ENCODE results near the gene RGS17.

RGS17 gene

GRCh38 chr6:153096031-153096430 lies 35.1 kb downstream of the RGS17 start:
- no peaks in the 10 kb centered on the region for H3K9me3 ChIP-seq (ENCODE audit: control extremely low read depth in 1 of 5, control insufficient read depth in 4 of 5, insufficient read depth in 2 of 5, low read depth in 1 of 5, low read length in 4 of 5)
- no peaks in the 10 kb centered on the region for H3K27me3 ChIP-seq (replicated peaks in 2 of 5; ENCODE audit: control insufficient read depth in 4 of 5, insufficient read depth in 5 of 5, low read length in 4 of 5)
- 86% methylated on average over 3 of the region's 4 CpGs for WGBS (ENCODE audit: insufficient coverage)
- no peak for DNase-seq
- CTCF ChIA-PET = interaction anchor here (1.0 kb wide), 1 partner anchor 9 kb away, joined by 3 read pairs; no protein-coding TSS in a partner anchor
- POLR2A ChIA-PET = no interaction called here
- no peak overlapping the region for H3K27ac ChIP-seq (ENCODE audit: insufficient read depth in 1 of 2, low read depth in 1 of 2, low read length in 2 of 2, poor library complexity in 1 of 2, severe bottlenecking in 2 of 2)
- no peaks in the 10 kb centered on the region for H3K4me1 ChIP-seq (ENCODE audit: control extremely low read depth in 1 of 4, control insufficient read depth in 4 of 4, insufficient read depth in 4 of 4, low read length in 3 of 4)
- no peaks in the 10 kb centered on the region for H3K36me3 ChIP-seq (ENCODE audit: control insufficient read depth in 4 of 4, insufficient read depth in 4 of 4, low read length in 3 of 4)
- no peak overlapping the region for H3K4me3 ChIP-seq (ENCODE audit: control insufficient read depth in 1 of 7, extremely low read depth in 1 of 7, insufficient read depth in 4 of 7, low read depth in 2 of 7, low read length in 6 of 7)

- WGBS (ENCODE audit: insufficient coverage) = 100% methylated on average over 2 of the region's 9 CpGs
- Histone ChIP-seq H3K4me3 (ENCODE audit: control insufficient read depth in 1 of 7, extremely low read depth in 1 of 7, insufficient read depth in 4 of 7, low read depth in 2 of 7, low read length in 6 of 7) (no peak overlapping the region), H3K9me3 (ENCODE audit: control extremely low read depth in 1 of 5, control insufficient read depth in 4 of 5, insufficient read depth in 2 of 5, low read depth in 1 of 5, low read length in 4 of 5) (no peaks in the 10 kb centered on the region), H3K27me3 (replicated peaks in 2 of 5; ENCODE audit: control insufficient read depth in 4 of 5, insufficient read depth in 5 of 5, low read length in 4 of 5) (no peaks in the 10 kb centered on the region), H3K27ac (ENCODE audit: insufficient read depth in 1 of 2, low read depth in 1 of 2, low read length in 2 of 2, poor library complexity in 1 of 2, severe bottlenecking in 2 of 2) (no peak overlapping the region), H3K4me1 (ENCODE audit: control extremely low read depth in 1 of 4, control insufficient read depth in 4 of 4, insufficient read depth in 4 of 4, low read length in 3 of 4) (no peaks in the 10 kb centered on the region), H3K36me3 (ENCODE audit: control insufficient read depth in 4 of 4, insufficient read depth in 4 of 4, low read length in 3 of 4) (no peaks in the 10 kb centered on the region)
- no peak for DNase-seq
- ChIA-PET CTCF (interaction anchor here (1.1 kb wide), 1 partner anchor 59 kb away, joined by 3 read pairs; no protein-coding TSS in a partner anchor), POLR2A (no interaction called here)
Measured at GRCh38 chr6:153092082-153093013, 38.7 kb downstream of the RGS17 start.

- Histone ChIP-seq H3K27me3 (replicated peaks in 2 of 5; ENCODE audit: control insufficient read depth in 4 of 5, insufficient read depth in 5 of 5, low read length in 4 of 5) (no peaks in the 10 kb centered on the region), H3K4me1 (ENCODE audit: control extremely low read depth in 1 of 4, control insufficient read depth in 4 of 4, insufficient read depth in 4 of 4, low read length in 3 of 4) (no peaks in the 10 kb centered on the region), H3K27ac (ENCODE audit: insufficient read depth in 1 of 2, low read depth in 1 of 2, low read length in 2 of 2, poor library complexity in 1 of 2, severe bottlenecking in 2 of 2) (no peak overlapping the region), H3K4me3 (ENCODE audit: control insufficient read depth in 1 of 7, extremely low read depth in 1 of 7, insufficient read depth in 4 of 7, low read depth in 2 of 7, low read length in 6 of 7) (no peak overlapping the region), H3K9me3 (ENCODE audit: control extremely low read depth in 1 of 5, control insufficient read depth in 4 of 5, insufficient read depth in 2 of 5, low read depth in 1 of 5, low read length in 4 of 5) (no peaks in the 10 kb centered on the region), H3K36me3 (ENCODE audit: control insufficient read depth in 4 of 4, insufficient read depth in 4 of 4, low read length in 3 of 4) (no peaks in the 10 kb centered on the region)
- ChIA-PET CTCF (interaction anchor here (1.6 kb wide), 1 partner anchor 222 kb away, joined by 3 read pairs; no protein-coding TSS in a partner anchor), POLR2A (no interaction called here)
- no peak for DNase-seq
- WGBS (ENCODE audit: insufficient coverage) = 83% methylated on average over 5 of the region's 8 CpGs
Measured at GRCh38 chr6:153090241-153090930, 40.7 kb downstream of the RGS17 start.

- CTCF ChIA-PET = no interaction called here
- POLR2A ChIA-PET = no interaction called here
- no peak for DNase-seq
- Histone ChIP-seq H3K4me1 (ENCODE audit: control extremely low read depth in 1 of 4, control insufficient read depth in 4 of 4, insufficient read depth in 4 of 4, low read length in 3 of 4) (no peaks in the 10 kb centered on the region), H3K36me3 (ENCODE audit: control insufficient read depth in 4 of 4, insufficient read depth in 4 of 4, low read length in 3 of 4) (no peaks in the 10 kb centered on the region), H3K4me3 (ENCODE audit: control insufficient read depth in 1 of 7, extremely low read depth in 1 of 7, insufficient read depth in 4 of 7, low read depth in 2 of 7, low read length in 6 of 7) (no peak overlapping the region), H3K9me3 (ENCODE audit: control extremely low read depth in 1 of 5, control insufficient read depth in 4 of 5, insufficient read depth in 2 of 5, low read depth in 1 of 5, low read length in 4 of 5) (no peaks in the 10 kb centered on the region), H3K27me3 (replicated peaks in 2 of 5; ENCODE audit: control insufficient read depth in 4 of 5, insufficient read depth in 5 of 5, low read length in 4 of 5) (no peaks in the 10 kb centered on the region), H3K27ac (ENCODE audit: insufficient read depth in 1 of 2, low read depth in 1 of 2, low read length in 2 of 2, poor library complexity in 1 of 2, severe bottlenecking in 2 of 2) (no peak overlapping the region)
- WGBS (ENCODE audit: insufficient coverage) = no CpG with 5 or more reads among the region's 3 CpGs
Measured at GRCh38 chr6:153088796-153089195, 42.3 kb downstream of the RGS17 start.

GRCh38 chr6:153087436-153087835 lies 43.6 kb downstream of the RGS17 start:
- no peak for DNase-seq
- ChIA-PET POLR2A (no interaction called here), CTCF (interaction anchor here (0.8 to 1.3 kb wide), 2 partner anchors 9 to 225 kb away, joined by 3 to 5 read pairs; no protein-coding TSS in a partner anchor)
- no peak overlapping the region for H3K4me3 ChIP-seq (ENCODE audit: control insufficient read depth in 1 of 7, extremely low read depth in 1 of 7, insufficient read depth in 4 of 7, low read depth in 2 of 7, low read length in 6 of 7)
- H3K4me1 ChIP-seq (ENCODE audit: control extremely low read depth in 1 of 4, control insufficient read depth in 4 of 4, insufficient read depth in 4 of 4, low read length in 3 of 4) = no peaks in the 10 kb centered on the region
- no peaks in the 10 kb centered on the region for H3K27me3 ChIP-seq (replicated peaks in 2 of 5; ENCODE audit: control insufficient read depth in 4 of 5, insufficient read depth in 5 of 5, low read length in 4 of 5)
- no peak overlapping the region for H3K27ac ChIP-seq (ENCODE audit: insufficient read depth in 1 of 2, low read depth in 1 of 2, low read length in 2 of 2, poor library complexity in 1 of 2, severe bottlenecking in 2 of 2)
- no peaks in the 10 kb centered on the region for H3K36me3 ChIP-seq (ENCODE audit: control insufficient read depth in 4 of 4, insufficient read depth in 4 of 4, low read length in 3 of 4)
- H3K9me3 ChIP-seq (ENCODE audit: control extremely low read depth in 1 of 5, control insufficient read depth in 4 of 5, insufficient read depth in 2 of 5, low read depth in 1 of 5, low read length in 4 of 5) = no peaks in the 10 kb centered on the region

GRCh38 chr6:153086225-153086990 lies 44.7 kb downstream of the RGS17 start:
- WGBS (ENCODE audit: insufficient coverage) = 100% methylated on average over 4 of the region's 5 CpGs
- Histone ChIP-seq H3K36me3 (ENCODE audit: control insufficient read depth in 4 of 4, insufficient read depth in 4 of 4, low read length in 3 of 4) (no peaks in the 10 kb centered on the region), H3K9me3 (ENCODE audit: control extremely low read depth in 1 of 5, control insufficient read depth in 4 of 5, insufficient read depth in 2 of 5, low read depth in 1 of 5, low read length in 4 of 5) (no peaks in the 10 kb centered on the region), H3K4me1 (ENCODE audit: control extremely low read depth in 1 of 4, control insufficient read depth in 4 of 4, insufficient read depth in 4 of 4, low read length in 3 of 4) (no peaks in the 10 kb centered on the region), H3K4me3 (ENCODE audit: control insufficient read depth in 1 of 7, extremely low read depth in 1 of 7, insufficient read depth in 4 of 7, low read depth in 2 of 7, low read length in 6 of 7) (no peak overlapping the region), H3K27me3 (replicated peaks in 2 of 5; ENCODE audit: control insufficient read depth in 4 of 5, insufficient read depth in 5 of 5, low read length in 4 of 5) (no peaks in the 10 kb centered on the region), H3K27ac (ENCODE audit: insufficient read depth in 1 of 2, low read depth in 1 of 2, low read length in 2 of 2, poor library complexity in 1 of 2, severe bottlenecking in 2 of 2) (no peak overlapping the region)
- ChIA-PET CTCF (interaction anchor here (1.3 kb wide), 1 partner anchor 226 kb away, joined by 5 read pairs; no protein-coding TSS in a partner anchor), POLR2A (no interaction called here)
- DNase-seq = no peak
